Activated naive CD4-positive, alpha-beta T cell treated with anti-CD3 and anti-CD28 coated beads, Interleukin-2, amount 10 ng/mL, durations not matched to agents 7 days and 5 days (primary cell): ENCODE results near the gene KCNJ18.
"Not testable (repeated sequence)": the region's sequence is repeated elsewhere in the genome, so short reads cannot be mapped to it uniquely, and the experiment has no call there.

ENCODE experiments used
- CTCF ChIA-PET: fragments of 350-600 bp; sonication (Branson Sonifier 250); formaldehyde crosslinking; loops from one replicate; lab custom pipeline; 2021; ENCODE audit warnings: antibody characterized with exemption; lab: Charles Lee
- DNase-seq: peaks from one replicate; pipeline ENCODE4 v3.0.0-alpha.2; 2020
- H3K27ac Mint-ChIP-seq: one replicate; pipeline ENCODE4 v1.8.0; 2021; ENCODE audit warnings: mild to moderate bottlenecking, moderate library complexity, mixed read lengths
- H3K27me3 Mint-ChIP-seq: one replicate; pipeline ENCODE4 v1.8.0; 2021; ENCODE audit warnings: mild to moderate bottlenecking, mixed read lengths
- H3K36me3 Mint-ChIP-seq: one replicate; pipeline ENCODE4 v1.8.0; 2021; ENCODE audit warnings: mixed read lengths
- H3K4me1 Mint-ChIP-seq: one replicate; pipeline ENCODE4 v1.8.0; 2021; ENCODE audit warnings: mixed read lengths
- H3K4me3 Mint-ChIP-seq: one replicate; pipeline ENCODE4 v1.8.0; 2021; ENCODE audit warnings: mild to moderate bottlenecking, moderate library complexity, mixed read lengths
- H3K9me3 Mint-ChIP-seq: one replicate; pipeline ENCODE4 v1.8.0; 2021; ENCODE audit warnings: mixed read lengths

KCNJ18 gene

GRCh38 chr17:21667413-21668117, 24.8 kb upstream of the KCNJ18 start:
- H3K4me1 Mint-ChIP-seq, H3K27ac Mint-ChIP-seq, H3K36me3 Mint-ChIP-seq, DNase-seq, CTCF ChIA-PET, H3K27me3 Mint-ChIP-seq, H3K4me3 Mint-ChIP-seq: not testable (repeated sequence)
- H3K9me3 Mint-ChIP-seq: peaks cover 14% of the 10 kb centered on the region

- CTCF ChIA-PET: interaction anchor here (0.6 kb wide), 1 partner anchor 376 kb away, joined by 3 read pairs; no protein-coding TSS in a partner anchor
- not testable (repeated sequence) for H3K4me1 Mint-ChIP-seq, H3K27ac Mint-ChIP-seq, DNase-seq, H3K4me3 Mint-ChIP-seq, H3K27me3 Mint-ChIP-seq, H3K36me3 Mint-ChIP-seq
- peaks cover 15% of the 10 kb centered on the region for H3K9me3 Mint-ChIP-seq
Observed at GRCh38 chr17:21668118-21668488, 24.2 kb upstream of the KCNJ18 start.

- not testable (repeated sequence) for DNase-seq, H3K4me1 Mint-ChIP-seq, H3K36me3 Mint-ChIP-seq, H3K27me3 Mint-ChIP-seq, H3K4me3 Mint-ChIP-seq, H3K27ac Mint-ChIP-seq
- H3K9me3 Mint-ChIP-seq: peaks cover 17% of the 10 kb centered on the region
- CTCF ChIA-PET: interaction anchor here (0.6 kb wide), 1 partner anchor 375 kb away, joined by 3 read pairs; no protein-coding TSS in a partner anchor
Observed at GRCh38 chr17:21668746-21669508, 23.4 kb upstream of the KCNJ18 start.

GRCh38 chr17:21669616-21670360, 22.5 kb upstream of the KCNJ18 start:
- H3K4me1 Mint-ChIP-seq, H3K27me3 Mint-ChIP-seq, H3K36me3 Mint-ChIP-seq, DNase-seq, CTCF ChIA-PET, H3K4me3 Mint-ChIP-seq, H3K27ac Mint-ChIP-seq: not testable (repeated sequence)
- peaks cover 20% of the 10 kb centered on the region for H3K9me3 Mint-ChIP-seq

- DNase-seq, H3K4me3 Mint-ChIP-seq, H3K36me3 Mint-ChIP-seq, H3K4me1 Mint-ChIP-seq, H3K27ac Mint-ChIP-seq, H3K27me3 Mint-ChIP-seq, CTCF ChIA-PET: not testable (repeated sequence)
- H3K9me3 Mint-ChIP-seq: peaks cover 22% of the 10 kb centered on the region
Observed at GRCh38 chr17:21670361-21671155, 21.8 kb upstream of the KCNJ18 start.

GRCh38 chr17:21671437-21671836, 20.9 kb upstream of the KCNJ18 start:
- H3K9me3 Mint-ChIP-seq: peaks cover 20% of the 10 kb centered on the region
- H3K27ac Mint-ChIP-seq, CTCF ChIA-PET, H3K4me1 Mint-ChIP-seq, DNase-seq, H3K4me3 Mint-ChIP-seq, H3K36me3 Mint-ChIP-seq, H3K27me3 Mint-ChIP-seq: not testable (repeated sequence)

GRCh38 chr17:21671871-21672270, 20.5 kb upstream of the KCNJ18 start:
- H3K27ac Mint-ChIP-seq, H3K36me3 Mint-ChIP-seq, H3K4me1 Mint-ChIP-seq, H3K4me3 Mint-ChIP-seq, DNase-seq, CTCF ChIA-PET, H3K27me3 Mint-ChIP-seq: not testable (repeated sequence)
- H3K9me3 Mint-ChIP-seq: peaks cover 20% of the 10 kb centered on the region

- CTCF ChIA-PET, H3K36me3 Mint-ChIP-seq, DNase-seq, H3K27ac Mint-ChIP-seq, H3K27me3 Mint-ChIP-seq, H3K4me1 Mint-ChIP-seq, H3K4me3 Mint-ChIP-seq: not testable (repeated sequence)
- peaks cover 23% of the 10 kb centered on the region for H3K9me3 Mint-ChIP-seq
Observed at GRCh38 chr17:21673451-21674241, 18.7 kb upstream of the KCNJ18 start.

- Mint-ChIP-seq H3K27me3 (no peaks in the 10 kb centered on the region), H3K4me3 (no peak overlapping the region), H3K36me3 (no peaks in the 10 kb centered on the region), H3K27ac (no peak overlapping the region), H3K4me1 (no peaks in the 10 kb centered on the region), H3K9me3 (peaks cover 25% of the 10 kb centered on the region)
- no peak for DNase-seq
- CTCF ChIA-PET: no interaction called here
Observed at GRCh38 chr17:21674242-21674731, 18.0 kb upstream of the KCNJ18 start.

- H3K9me3 Mint-ChIP-seq: peaks cover 26% of the 10 kb centered on the region
- CTCF ChIA-PET, H3K4me3 Mint-ChIP-seq, H3K27me3 Mint-ChIP-seq, H3K4me1 Mint-ChIP-seq, H3K36me3 Mint-ChIP-seq, DNase-seq, H3K27ac Mint-ChIP-seq: not testable (repeated sequence)
Observed at GRCh38 chr17:21674891-21675738, 17.2 kb upstream of the KCNJ18 start.

- CTCF ChIA-PET, H3K4me1 Mint-ChIP-seq, DNase-seq, H3K27me3 Mint-ChIP-seq, H3K4me3 Mint-ChIP-seq, H3K27ac Mint-ChIP-seq, H3K36me3 Mint-ChIP-seq: not testable (repeated sequence)
- H3K9me3 Mint-ChIP-seq: peaks cover 29% of the 10 kb centered on the region
Observed at GRCh38 chr17:21675739-21676130, 16.6 kb upstream of the KCNJ18 start.

GRCh38 chr17:21676281-21677111, 15.8 kb upstream of the KCNJ18 start:
- no peak for DNase-seq
- Mint-ChIP-seq H3K36me3 (no peaks in the 10 kb centered on the region), H3K27me3 (no peaks in the 10 kb centered on the region), H3K27ac (no peak overlapping the region), H3K4me3 (no peak overlapping the region), H3K4me1 (no peaks in the 10 kb centered on the region), H3K9me3 (peaks cover 29% of the 10 kb centered on the region)
- CTCF ChIA-PET: no interaction called here
